H1 (cell line): ENCODE results near the gene BPIFB6. TPM values are rescaled to one million over a fixed set of nuclear protein-coding genes. Genes with fewer than 3 reads are reported as not detected.

Experiments used
- CREB1 ChIP-seq: IDR thresholded peaks from 2 replicates; pipeline ENCODE4 v1.6.1; 2012; ENCODE audit warnings: inconsistent platforms
- GABPA ChIP-seq: IDR thresholded peaks from 2 replicates; pipeline ENCODE4 v1.6.1; 2011; ENCODE audit warnings: mild to moderate bottlenecking, low read length, moderate library complexity, borderline replicate concordance; ENCODE audit not compliant: insufficient read depth
- MAFK ChIP-seq: IDR thresholded peaks from 2 replicates; pipeline ENCODE4 v1.6.1; 2012; ENCODE audit warnings: low read depth, mild to moderate bottlenecking, improper control_type of control experiment, low read length
- RBBP5 ChIP-seq: IDR thresholded peaks from 2 replicates; pipeline ENCODE4 v1.7.1; 2012; ENCODE audit warnings: low read depth, mild to moderate bottlenecking, inconsistent platforms, low read length, moderate library complexity, borderline replicate concordance
- SIN3A ChIP-seq, 2 experiments: IDR thresholded peaks in 1 of 2; conservative IDR thresholded peaks in 1 of 2; 2 replicates each; pipeline ENCODE4 v1.6.1; 2011 to 2012; ENCODE audit warnings: low read length in 2 of 2, improper control_type of control experiment in 1 of 2, low read depth in 1 of 2, mild to moderate bottlenecking in 1 of 2
- SP4 ChIP-seq: IDR thresholded peaks from 2 replicates; pipeline ENCODE4 v1.6.1; 2012; ENCODE audit warnings: low read length, inconsistent platforms
- SRF ChIP-seq: IDR thresholded peaks from 2 replicates; pipeline ENCODE4 v1.6.1; 2011; ENCODE audit warnings: mild to moderate bottlenecking, low read depth, low read length, moderate library complexity
- TEAD4 ChIP-seq: IDR thresholded peaks from 2 replicates; pipeline ENCODE4 v1.6.1; 2012; ENCODE audit warnings: low read depth, low read length, inconsistent platforms, mixed read lengths
- polyA plus RNA-seq, 7 experiments: library from polyadenylated mRNA; depleted of rRNA in 3 of 7; stranded (reverse) in 5 of 7; unstranded in 2 of 7; fragments of >200 nt in 5 of 7; fragments of 200-250 nt in 2 of 7; gene quantifications; 1 replicate in 5 of 7; 2 replicates in 1 of 7; 4 replicates in 1 of 7; pipeline versions ENCODE4 v1.2.1 to v1.2.3, GENCODE V29; 2011 to 2013; ENCODE audit warnings: missing spikeins in 2 of 7, mixed read lengths in 2 of 7
- total RNA-seq: library from RNA; stranded (reverse); fragmentation: NEBNext Ultra II Directional; extraction: Animal tissue kit (Norgen Biotek cat#: 25700); gene quantifications from 2 replicates; pipeline ENCODE4 v1.2.1, GENCODE V29; 2021
- TF ChIP-seq, protein P1 (sequence below): fragments of 300-600 bp; sonication (generic); IDR thresholded peaks from 2 replicates; pipeline ENCODE4 v1.7.1; 2012; ENCODE audit warnings: low read length, moderate library complexity, mild to moderate bottlenecking, inconsistent platforms; ENCODE audit not compliant: insufficient replicate concordance

BPIFB6 gene
- total and polyA plus RNA-seq, 2 of the 8 experiments (the other 6 are each of a cell fraction or from before 2014, with no cell fraction given) = not detected

DNA sequence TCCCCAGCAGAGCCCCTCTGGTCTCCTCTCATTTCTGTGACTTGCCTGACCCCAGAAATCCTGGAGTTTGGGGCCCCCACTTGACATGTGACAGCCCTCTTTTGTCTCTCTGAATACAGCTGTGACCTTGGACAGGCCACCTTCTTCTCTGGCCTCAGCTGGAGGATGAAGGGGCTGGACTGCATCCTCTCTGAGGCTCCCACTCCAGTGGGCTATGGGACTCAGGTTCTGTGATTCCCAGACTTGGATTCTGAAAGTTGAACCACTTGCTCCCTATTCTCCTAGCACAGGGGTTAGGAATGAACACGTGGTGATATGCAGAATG is 31.3 kb downstream of the BPIFB6 start (continued):
- TF ChIP-seq, protein P1, sequence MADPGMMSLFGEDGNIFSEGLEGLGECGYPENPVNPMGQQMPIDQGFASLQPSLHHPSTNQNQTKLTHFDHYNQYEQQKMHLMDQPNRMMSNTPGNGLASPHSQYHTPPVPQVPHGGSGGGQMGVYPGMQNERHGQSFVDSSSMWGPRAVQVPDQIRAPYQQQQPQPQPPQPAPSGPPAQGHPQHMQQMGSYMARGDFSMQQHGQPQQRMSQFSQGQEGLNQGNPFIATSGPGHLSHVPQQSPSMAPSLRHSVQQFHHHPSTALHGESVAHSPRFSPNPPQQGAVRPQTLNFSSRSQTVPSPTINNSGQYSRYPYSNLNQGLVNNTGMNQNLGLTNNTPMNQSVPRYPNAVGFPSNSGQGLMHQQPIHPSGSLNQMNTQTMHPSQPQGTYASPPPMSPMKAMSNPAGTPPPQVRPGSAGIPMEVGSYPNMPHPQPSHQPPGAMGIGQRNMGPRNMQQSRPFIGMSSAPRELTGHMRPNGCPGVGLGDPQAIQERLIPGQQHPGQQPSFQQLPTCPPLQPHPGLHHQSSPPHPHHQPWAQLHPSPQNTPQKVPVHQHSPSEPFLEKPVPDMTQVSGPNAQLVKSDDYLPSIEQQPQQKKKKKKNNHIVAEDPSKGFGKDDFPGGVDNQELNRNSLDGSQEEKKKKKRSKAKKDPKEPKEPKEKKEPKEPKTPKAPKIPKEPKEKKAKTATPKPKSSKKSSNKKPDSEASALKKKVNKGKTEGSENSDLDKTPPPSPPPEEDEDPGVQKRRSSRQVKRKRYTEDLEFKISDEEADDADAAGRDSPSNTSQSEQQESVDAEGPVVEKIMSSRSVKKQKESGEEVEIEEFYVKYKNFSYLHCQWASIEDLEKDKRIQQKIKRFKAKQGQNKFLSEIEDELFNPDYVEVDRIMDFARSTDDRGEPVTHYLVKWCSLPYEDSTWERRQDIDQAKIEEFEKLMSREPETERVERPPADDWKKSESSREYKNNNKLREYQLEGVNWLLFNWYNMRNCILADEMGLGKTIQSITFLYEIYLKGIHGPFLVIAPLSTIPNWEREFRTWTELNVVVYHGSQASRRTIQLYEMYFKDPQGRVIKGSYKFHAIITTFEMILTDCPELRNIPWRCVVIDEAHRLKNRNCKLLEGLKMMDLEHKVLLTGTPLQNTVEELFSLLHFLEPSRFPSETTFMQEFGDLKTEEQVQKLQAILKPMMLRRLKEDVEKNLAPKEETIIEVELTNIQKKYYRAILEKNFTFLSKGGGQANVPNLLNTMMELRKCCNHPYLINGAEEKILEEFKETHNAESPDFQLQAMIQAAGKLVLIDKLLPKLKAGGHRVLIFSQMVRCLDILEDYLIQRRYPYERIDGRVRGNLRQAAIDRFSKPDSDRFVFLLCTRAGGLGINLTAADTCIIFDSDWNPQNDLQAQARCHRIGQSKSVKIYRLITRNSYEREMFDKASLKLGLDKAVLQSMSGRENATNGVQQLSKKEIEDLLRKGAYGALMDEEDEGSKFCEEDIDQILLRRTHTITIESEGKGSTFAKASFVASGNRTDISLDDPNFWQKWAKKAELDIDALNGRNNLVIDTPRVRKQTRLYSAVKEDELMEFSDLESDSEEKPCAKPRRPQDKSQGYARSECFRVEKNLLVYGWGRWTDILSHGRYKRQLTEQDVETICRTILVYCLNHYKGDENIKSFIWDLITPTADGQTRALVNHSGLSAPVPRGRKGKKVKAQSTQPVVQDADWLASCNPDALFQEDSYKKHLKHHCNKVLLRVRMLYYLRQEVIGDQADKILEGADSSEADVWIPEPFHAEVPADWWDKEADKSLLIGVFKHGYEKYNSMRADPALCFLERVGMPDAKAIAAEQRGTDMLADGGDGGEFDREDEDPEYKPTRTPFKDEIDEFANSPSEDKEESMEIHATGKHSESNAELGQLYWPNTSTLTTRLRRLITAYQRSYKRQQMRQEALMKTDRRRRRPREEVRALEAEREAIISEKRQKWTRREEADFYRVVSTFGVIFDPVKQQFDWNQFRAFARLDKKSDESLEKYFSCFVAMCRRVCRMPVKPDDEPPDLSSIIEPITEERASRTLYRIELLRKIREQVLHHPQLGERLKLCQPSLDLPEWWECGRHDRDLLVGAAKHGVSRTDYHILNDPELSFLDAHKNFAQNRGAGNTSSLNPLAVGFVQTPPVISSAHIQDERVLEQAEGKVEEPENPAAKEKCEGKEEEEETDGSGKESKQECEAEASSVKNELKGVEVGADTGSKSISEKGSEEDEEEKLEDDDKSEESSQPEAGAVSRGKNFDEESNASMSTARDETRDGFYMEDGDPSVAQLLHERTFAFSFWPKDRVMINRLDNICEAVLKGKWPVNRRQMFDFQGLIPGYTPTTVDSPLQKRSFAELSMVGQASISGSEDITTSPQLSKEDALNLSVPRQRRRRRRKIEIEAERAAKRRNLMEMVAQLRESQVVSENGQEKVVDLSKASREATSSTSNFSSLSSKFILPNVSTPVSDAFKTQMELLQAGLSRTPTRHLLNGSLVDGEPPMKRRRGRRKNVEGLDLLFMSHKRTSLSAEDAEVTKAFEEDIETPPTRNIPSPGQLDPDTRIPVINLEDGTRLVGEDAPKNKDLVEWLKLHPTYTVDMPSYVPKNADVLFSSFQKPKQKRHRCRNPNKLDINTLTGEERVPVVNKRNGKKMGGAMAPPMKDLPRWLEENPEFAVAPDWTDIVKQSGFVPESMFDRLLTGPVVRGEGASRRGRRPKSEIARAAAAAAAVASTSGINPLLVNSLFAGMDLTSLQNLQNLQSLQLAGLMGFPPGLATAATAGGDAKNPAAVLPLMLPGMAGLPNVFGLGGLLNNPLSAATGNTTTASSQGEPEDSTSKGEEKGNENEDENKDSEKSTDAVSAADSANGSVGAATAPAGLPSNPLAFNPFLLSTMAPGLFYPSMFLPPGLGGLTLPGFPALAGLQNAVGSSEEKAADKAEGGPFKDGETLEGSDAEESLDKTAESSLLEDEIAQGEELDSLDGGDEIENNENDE = no peak
- TF ChIP-seq GABPA (no peak), SIN3A (conservative IDR thresholded peaks at IDR 0.05 in 1 of 2, IDR thresholded peaks at IDR 0.05 in 1 of 2; ENCODE audit: low read depth in 1 of 2, low read length in 2 of 2) (no peak), SRF (no peak), RBBP5 (no peak), CREB1 (no peak), MAFK (no peak), TEAD4 (no peak), SP4 (no peak)
